RCC 7860 (cell line): Measurements from ENCODE around the gene CTNNA1.

Source experiments
- DNase-seq: peaks from one replicate; pipeline ENCODE4 v3.0.0-alpha.2; 2015; ENCODE audit warnings: low spot score
- FAIRE-seq: peaks from 2 replicates; lab custom pipeline; 2012; peaks lifted over from hg19 to GRCh38; lab: Jason Lieb, UNC

The CTNNA1 gene

DNA sequence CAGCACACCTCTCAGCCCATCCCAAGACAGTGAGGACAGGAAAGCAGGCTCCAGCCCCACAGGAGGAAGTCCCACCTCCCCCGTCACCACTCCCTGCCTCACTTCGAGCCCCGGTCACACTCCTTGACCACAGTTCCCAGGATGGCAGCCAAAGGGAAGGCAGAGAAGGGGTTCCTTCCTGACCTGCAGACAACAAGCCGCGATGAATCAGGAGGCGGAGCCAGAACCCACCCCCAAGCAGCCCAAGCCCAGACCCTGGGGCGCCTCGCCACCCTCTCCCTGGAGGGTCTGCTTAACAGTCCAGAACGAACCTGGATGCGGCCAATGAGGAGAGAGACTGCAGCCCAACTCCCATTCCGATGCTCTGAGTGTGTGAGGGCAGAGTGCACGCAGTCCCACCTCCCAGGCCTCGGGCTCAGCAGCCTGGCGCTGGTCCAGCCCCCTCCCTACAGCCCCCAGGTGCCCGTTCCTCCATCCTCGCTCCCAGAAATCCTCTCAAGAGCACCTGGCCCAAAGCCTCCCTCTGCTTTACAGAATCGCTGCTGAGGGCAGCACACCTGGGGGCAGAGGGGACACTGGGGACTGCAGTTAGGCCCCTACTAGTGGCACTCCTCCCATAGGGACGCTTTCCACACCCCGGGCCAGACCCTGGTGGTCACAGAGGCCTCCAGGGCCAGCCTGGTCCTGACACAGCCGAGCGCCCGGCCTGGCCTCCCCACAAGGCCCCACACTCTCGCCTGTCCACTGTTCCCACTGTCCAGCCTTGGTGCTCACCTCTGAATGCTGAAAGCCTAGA is 191.5 kb downstream of the CTNNA1 start:
- DNase-seq (peak; percentile 99), FAIRE-seq (peak; percentile 98)

DNA sequence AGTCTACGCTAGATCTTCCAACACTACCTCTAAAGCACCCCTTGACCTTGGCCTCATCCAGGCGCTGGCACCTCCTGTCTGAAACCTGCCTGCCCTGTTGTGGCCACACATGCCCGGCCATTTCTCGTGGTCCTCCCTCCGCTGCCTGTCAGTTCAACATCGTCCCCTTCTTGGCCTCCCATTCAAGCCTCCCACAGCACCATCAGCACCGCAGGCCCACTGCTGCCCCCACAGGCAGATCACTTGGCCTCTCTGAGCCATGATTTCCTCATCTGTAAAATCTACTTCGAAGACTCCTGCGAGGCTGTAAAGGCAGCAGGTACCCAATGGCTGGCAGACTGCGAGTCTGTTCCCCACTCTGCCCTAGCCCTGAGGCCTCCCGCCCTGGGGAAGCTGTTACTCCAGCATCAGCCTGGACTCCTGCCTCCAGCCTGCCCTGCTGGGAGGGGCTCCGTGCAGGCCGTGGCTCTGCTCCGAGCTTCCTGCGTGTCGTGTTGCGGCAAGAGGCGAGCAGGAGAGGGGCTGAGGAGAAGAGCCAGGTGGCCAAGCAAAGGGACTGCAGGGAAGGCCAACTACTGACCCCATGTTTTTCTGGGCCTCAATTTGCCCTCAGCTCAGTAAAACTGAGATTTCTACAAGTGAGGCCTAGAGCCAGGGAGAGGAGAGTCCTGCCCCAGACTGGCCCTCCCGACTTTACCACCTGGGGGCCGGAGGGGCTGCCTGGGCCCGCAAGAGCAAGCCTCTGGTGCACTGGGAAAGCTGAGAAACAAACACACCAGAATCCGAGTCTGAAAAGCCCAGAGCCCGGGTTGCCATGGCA is 192.4 kb downstream of the CTNNA1 start:
- FAIRE-seq (no peak), DNase-seq (no peak)

DNA sequence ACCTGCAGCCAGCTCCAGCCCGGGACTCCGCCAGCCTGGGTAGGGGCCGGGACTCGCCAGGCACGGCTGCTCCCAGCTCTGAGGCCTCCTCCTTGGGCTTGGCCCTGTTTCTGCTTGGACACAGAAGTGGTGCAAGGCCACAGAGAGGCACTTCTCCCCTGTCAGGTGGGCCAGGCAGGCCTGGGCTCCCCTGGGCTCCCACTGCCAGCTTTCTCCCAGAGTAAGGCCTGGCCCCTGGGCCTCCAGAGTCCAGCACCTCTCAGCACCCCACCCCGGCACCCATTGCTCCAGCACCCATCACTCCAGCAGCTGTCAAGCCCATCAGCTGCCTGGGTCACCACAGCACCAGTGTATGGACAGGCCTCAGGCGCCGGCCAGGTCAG is 193.0 kb downstream of the CTNNA1 start:
- DNase-seq: no peak
- no peak for FAIRE-seq

DNA sequence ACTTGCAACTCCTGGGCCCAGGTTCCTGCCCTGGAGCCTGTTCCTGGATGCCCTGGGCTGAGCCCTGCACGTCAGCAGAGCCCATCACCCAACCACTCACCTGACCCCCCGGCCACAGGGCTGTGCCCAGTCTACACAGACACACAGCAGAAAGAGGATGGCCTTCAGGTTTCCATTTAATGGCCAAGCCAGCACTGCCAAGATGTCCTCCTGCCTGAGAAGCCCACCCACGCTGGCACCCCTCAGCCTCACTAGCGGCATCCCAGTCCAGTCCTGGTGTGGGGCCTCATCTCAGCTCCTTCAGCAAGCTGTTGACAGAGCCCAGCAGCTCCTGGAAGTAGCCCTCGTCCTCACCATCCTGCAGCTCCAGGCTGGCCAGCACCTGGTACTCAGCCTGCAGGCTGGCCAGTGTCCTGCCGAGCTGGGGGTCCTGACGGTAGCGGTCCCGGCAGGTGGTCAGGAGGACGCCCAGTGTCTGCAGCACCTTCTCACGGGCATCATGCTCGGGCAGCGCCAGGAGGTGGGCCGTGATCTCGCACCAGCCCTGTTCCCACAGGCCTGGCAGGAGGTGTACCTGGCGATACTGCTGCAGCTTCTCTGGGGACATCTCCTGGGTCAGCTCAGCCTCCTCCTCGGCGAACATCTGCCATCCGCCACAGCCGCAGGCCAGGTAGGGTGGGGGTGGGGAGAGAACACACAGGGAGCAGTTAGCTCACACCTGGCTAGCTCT is 193.8 kb downstream of the CTNNA1 start:
- no peak for FAIRE-seq

GRCh38 chr5:138947780-138948179 is 194.6 kb downstream of the CTNNA1 start:
- DNase-seq: no peak
- FAIRE-seq: no peak

More for the DNA sequence above, 193.8 kb downstream of the CTNNA1 start:
- no peak for DNase-seq

DNA sequence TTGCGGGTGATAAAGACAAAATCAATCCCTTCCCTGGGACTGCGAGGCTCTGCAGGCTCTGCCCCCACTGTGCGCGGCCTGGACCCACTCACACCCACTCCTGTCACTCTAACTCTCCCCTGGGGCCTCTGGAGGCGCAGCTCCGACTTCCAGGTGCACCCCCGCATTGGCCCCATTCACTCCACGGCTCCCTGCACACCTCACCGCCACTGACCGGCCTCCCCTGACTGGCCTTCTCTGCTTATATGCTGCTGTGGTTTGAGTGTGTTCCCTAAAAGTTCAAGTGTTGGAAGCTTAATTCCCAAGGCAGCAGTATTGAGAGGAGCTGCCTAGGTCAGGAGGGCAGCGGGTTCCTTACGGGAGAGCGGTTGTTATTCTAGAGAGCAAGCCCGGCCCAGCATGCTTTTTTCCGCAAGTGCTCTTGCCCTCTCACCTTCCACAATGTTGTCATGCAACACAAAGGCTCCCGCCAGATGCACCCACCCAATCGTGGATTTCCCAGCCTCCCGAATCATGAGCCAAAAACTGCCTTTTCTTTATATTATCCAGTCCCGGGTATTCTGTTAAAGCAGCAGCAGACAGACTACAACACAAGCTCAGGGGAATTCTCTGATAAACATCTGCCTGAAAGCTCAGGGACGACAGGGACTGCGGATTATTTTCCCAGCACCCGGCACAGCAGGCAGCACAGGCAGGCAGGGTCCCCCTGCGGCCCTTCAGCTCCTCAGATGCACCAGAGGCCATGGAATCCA is 195.4 kb downstream of the CTNNA1 start:
- no peak for FAIRE-seq
- no peak for DNase-seq

DNA sequence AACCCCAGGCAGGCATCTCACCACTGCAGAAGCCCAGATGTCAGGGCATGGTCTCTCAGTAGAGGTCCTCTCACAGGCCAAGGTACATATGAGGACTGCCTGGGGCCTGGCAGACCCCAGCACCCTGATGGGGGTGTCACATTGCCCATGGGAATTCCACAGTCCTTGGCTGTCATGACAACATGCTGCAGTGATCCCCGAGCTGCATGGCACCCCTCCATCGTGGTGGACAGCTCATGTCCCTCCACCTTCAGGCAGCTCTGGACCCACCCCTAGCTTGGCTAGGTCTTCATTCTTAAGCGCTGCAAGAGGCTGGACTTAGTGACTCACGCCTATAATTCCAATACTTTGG is 196.0 kb downstream of the CTNNA1 start:
- FAIRE-seq: no peak
- no peak for DNase-seq

DNA sequence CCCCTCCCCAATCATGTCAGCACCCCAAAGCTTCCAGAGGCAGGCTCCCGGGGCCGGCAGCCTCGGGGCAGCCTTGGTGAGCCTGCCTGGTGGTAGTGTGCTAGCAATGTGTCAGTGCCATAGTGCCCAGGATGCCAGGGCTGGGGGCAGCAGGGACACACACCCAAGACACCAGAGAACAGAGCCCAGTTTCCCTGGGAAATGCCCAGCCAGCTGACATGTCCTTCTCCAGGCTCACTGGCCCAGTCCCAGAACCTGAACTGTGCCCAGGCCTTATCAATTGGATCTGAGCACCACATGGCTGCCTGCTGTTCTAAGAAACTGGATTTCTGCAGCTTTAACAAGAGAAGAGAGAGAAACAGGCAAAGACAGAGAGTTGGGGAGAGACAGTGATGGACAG is 196.8 kb downstream of the CTNNA1 start:
- DNase-seq (no peak), FAIRE-seq (no peak)

DNA sequence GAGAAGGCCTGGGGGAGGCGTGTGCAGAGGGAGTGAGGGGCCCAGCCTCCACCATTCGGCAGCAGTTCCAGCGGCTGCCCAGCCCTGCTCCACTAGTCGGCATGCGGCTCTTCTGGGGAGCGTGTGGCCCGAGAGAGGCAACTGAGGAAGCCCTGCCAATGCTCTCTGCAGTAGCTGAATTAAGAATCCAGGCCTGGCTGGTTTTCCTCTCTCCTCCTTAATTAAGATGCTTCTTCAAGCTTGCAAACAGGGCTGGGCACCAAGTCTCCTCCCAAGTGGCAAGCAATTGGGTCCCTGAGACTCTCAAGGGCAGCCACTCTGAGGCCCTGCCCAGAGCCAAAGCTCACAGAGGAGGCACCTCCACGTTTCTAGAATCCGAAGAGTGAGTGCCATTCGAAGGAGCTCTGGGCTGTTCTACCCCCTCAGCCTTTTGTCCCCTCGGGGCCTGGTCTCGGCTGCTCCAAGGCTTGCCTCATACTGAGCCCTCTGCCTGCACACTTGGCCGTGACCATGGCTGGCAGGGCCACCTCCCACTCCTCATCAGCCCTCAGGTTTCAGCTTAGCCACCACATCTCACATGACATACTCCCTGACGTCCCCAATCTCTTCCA is 197.3 kb downstream of the CTNNA1 start:
- no peak for FAIRE-seq
- no peak for DNase-seq

DNA sequence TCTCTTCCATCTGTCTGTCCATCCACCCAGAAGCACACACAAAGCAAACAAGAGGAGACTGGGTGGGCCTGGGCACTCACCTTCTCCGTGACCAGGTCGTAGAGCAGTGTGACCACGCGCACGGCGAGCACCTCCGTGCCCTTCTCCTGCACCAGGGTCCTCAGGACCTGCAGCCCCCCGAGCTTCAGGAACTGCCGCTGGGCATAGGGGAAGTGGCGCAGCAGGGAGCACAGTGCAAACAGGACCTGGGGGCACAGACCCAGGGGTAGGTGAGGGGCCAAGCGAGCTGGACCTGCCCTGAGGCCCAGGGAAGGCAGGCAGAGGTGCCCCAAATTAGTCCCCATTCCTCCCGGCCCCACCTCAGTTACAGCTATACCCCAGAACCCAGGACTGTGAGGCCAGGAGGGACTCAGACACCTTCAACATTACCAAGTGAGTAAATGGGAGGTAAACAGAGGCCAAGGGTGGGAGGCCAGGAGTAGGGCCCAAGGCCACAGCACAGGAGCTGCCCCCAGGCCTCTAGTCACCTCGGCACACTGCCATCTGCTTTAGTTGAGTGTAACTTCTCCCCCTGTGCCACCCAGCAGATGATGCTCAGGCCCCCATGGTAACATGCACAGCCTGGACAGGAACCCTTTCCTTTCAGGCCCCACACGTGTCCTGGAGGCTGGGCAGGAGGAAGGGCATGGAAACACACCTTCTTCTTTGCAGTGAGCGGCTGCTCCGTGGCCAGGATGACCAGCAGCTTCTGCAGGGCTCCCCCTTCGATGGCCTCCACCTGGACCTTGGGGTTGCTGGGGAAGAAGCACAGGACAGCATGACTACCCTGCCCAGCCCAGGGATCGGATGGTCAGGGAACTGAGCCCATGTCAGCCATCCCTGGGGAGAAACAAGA is 198.1 kb downstream of the CTNNA1 start:
- FAIRE-seq (no peak), DNase-seq (no peak)

DNA sequence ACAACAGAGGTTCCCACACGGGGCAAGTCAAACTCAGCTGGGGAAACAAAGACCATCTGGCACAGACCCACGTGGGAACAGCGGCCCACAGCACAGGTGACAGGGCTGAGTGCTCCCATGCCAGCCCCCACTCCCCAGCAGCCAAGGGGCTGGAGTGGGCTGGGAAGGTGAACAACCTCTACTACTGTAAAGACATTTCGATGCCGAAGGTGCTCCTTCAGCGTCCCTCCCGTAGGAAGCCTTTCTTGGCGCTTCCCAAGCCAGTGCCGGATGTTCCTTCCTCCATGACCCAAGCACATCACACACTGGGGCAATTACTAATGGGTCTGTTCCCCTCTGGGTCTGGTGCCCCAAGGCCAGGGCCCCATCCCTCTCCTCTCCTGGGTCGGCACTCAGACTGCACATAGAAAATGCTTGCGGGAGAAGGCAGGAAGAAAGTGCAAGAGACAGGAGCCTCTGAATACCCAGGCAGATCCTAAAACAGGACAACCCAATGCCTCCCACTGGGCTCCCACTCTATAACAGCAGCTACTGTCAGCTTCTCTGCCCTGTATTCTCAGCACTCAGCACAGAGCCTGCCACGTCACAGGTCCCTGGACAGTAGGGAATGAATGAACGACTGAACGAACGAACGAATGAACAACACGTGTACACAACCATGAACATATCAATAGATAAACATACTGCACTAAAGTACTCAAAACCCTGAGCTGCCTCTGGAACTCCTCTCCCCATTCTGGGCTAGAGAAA is 198.9 kb downstream of the CTNNA1 start:
- DNase-seq (no peak), FAIRE-seq (no peak)

DNA sequence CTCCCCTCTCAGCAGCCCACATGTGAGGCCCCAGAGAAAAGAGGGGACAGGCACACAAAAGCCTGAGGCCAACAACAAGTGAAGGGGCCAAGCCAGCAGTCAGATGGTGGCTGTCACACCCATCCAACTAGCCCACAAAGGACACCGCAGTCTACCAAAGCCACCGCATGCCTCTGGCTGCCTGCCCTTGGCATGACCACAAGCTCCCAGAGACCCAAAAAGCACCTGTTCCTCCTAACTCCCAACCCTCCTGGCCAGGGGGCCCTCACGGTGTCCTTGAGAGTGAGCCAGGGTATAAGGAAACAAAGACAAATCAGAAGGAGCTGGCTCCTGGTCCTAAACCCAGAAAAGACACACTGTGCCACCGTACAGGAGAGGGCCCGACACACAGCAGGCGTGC is 199.7 kb downstream of the CTNNA1 start:
- DNase-seq: no peak
- FAIRE-seq: no peak

GRCh38 chr5:138953387-138954256 is 200.4 kb downstream of the CTNNA1 start:
- peak; percentile 26 for DNase-seq
- FAIRE-seq: no peak

DNA sequence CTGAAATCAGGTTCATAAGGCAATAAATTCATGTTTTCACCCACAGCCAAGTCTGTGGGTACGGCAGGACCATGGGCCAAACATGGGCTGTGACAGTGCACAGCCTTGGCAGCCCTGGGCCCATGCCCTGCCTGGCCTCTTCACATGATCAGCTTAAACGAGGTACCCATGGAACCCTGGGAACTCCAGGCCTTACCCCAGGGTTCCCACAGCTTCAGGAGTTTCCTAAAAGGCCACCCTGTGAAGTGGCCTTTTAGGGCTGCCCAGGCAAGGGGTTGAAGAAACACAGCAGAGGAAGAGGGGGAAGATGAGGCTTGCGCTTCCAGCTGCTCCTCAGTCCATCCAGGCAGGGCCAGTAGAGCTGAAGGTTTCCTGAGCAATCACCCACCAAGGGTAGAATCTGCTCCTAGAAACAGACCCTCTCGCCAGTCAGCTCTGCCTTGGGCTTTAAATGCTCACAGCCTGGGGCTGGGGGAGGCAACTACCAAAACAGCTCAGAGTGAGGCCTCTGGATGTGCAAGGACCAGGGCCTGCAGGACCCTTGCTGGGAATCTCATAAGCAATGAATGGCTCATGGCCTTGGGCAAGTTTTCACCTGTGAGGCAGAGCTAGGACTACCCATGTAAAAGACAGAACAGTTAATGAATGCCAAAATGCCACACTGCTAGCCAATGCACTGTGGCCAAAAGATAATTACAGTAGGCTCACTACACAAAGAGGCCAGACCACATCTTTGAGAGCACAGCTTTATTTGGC is 201.2 kb downstream of the CTNNA1 start:
- no peak for FAIRE-seq
- no peak for DNase-seq

DNA sequence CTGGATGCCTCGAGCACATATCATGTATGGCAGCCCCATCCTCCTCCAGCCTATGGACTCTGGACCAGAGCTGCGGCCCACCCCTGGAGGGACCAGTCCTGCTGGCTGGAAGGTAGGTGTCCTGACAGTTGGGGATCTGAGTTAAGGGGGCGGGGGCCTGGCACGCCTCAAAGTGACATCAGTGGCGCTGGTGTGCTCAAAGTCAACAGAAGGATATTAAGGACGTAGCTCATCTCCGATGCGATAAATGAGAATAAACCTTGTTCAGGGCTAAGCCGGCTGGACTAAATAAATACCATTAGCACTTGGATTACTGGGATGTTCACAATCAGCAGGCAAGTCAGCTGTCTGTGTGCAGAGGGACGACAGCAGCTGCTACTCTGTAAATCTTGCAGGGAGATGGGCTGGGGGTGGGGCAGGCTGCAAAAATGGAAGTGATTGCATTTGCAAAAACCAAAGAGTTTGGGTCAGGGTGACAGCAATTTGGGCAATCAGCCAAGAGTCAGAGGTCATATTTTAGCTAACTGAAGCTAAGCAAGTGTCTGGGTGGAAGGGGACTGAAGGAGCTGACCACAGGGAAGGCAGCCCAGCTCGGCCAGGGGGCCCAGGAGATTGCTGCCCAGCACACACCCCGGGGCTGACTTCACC is 201.9 kb downstream of the CTNNA1 start:
- no peak for DNase-seq

DNA sequence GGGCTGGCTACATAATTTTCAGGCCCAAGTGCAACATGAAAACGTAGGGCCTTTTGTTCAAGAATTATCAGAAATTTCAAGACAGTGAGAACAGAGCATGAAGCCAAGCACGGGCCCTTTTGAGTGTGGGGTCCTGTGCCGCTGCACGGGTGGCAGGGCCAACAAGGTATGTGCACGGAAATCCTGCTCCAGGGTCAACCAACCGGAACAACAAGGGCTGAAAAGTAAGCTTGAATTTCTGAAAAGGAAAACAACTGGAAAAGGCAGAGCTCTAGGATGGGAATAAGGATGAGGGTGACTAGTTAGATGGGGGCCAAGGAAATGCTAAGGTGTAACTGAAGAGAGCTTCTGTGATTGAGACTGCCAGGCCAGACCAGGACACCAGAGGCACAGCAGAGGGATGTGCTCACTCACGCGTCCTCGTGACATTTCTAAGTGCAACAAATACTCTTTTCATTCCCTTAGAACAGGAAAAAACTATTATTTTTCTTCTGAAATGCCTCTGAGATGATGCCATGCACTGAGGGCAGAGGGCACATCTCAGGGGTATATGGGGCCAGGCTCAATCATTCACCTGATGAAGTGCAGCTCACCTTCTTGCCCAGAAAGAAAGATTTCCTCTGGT is 202.6 kb downstream of the CTNNA1 start:
- DNase-seq (no peak), FAIRE-seq (no peak)

More for the DNA sequence above, 201.9 kb downstream of the CTNNA1 start:
- no peak for FAIRE-seq
